Measurements from ENCODE around the gene PLEKHA6.

Gene PLEKHA6, protein sequence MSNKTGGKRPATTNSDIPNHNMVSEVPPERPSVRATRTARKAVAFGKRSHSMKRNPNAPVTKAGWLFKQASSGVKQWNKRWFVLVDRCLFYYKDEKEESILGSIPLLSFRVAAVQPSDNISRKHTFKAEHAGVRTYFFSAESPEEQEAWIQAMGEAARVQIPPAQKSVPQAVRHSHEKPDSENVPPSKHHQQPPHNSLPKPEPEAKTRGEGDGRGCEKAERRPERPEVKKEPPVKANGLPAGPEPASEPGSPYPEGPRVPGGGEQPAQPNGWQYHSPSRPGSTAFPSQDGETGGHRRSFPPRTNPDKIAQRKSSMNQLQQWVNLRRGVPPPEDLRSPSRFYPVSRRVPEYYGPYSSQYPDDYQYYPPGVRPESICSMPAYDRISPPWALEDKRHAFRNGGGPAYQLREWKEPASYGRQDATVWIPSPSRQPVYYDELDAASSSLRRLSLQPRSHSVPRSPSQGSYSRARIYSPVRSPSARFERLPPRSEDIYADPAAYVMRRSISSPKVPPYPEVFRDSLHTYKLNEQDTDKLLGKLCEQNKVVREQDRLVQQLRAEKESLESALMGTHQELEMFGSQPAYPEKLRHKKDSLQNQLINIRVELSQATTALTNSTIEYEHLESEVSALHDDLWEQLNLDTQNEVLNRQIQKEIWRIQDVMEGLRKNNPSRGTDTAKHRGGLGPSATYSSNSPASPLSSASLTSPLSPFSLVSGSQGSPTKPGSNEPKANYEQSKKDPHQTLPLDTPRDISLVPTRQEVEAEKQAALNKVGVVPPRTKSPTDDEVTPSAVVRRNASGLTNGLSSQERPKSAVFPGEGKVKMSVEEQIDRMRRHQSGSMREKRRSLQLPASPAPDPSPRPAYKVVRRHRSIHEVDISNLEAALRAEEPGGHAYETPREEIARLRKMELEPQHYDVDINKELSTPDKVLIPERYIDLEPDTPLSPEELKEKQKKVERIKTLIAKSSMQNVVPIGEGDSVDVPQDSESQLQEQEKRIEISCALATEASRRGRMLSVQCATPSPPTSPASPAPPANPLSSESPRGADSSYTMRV

DNA sequence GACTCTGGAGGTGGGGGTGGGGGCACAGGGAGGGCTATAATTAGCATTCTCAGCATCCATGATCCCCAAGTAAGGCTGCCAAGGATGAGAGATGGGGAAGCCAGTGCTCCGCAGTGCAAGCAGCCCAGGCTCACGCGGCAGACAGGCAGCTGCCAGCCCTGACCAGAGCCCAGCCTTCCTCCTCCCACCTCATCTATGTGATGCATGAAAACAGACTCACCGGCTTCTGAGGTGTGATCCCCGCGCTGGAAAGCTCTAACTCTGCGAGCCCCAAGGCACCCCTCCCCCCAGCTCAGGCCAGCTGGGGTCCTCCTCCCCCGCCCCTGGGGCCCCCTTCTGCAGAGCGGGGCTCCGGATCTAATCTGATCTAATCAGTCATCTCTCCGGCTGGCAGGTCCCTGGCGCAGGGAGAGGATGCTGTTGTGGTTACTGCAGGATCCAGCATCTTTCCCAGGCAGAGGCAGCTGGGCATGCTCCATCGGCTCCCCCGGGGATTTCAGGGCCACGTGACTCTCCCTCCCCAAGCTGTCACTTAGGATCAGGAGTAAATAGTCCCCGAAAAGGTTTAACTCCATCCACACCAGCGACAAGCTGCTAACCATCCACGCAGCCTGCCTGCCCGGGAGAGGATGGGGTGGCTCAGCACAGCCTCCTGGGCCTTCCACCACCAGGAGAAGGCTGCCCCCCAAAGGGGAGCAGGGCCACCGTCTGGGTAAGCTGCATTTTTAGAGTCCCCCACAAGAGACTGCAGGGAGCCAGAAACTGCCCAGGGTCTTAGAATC lies at the start of gene PLEKHA6:
Gene PLEKHA6 (minus strand): TSS at position 456 of the 782 bp plus-strand sequence. CDS start 86,202 bp downstream, outside the sequence.
- Histone ChIP-seq H3K9me3 (no peaks in the 10 kb centered on the region), H3K4me1 (peaks cover 75% of the 10 kb centered on the region), H3K27ac (peak within 1 kb of the TSS; percentile 29; the same call in 1 of the 2 replicates), H3K36me3 (no peaks in the 10 kb centered on the region), H3K4me3 (no peak within 1 kb of the TSS), H3K9ac (peak within 1 kb of the TSS; percentile 47; the same call in 1 of the 2 replicates), H3K4me2 (peak within 1 kb of the TSS; percentile 83), H3K27me3 (no peaks in the 10 kb centered on the region), H4K20me1 (no peaks in the 10 kb centered on the region)
- no peak for TF ChIP-seq Cebpa-rat (IDR thresholded peaks at IDR 0.05)

DNA sequence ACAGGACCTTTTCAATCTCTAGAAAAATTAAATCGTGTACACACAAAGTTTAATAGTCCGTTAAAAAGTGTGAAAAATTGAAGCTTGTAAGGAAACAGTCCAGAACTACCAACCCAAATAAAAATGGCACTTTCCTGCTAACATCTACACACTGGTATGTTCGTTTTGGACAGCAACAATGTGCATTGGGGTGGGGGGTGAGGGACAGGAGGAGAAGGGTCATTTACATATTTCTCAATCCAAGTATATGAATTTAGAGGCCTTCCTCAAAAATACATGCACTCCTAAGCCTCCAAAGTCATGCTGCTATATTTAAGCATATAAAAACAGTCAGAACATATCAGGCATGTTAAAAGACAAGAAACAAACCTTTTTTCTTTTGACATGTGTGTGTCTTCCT lies 49.4 kb upstream of the PLEKHA6 start:
- no peaks in the 10 kb centered on the region for H3K27me3 ChIP-seq
- H3K4me2 ChIP-seq, result peak overlapping the region; percentile 92
- H3K27ac ChIP-seq, result peak overlapping the region; percentile 98
- H3K9ac ChIP-seq, result peak overlapping the region; percentile 97
- no peaks in the 10 kb centered on the region for H3K9me3 ChIP-seq
- TF ChIP-seq Cebpa-rat (IDR thresholded peaks at IDR 0.05), result no peak
- H3K4me3 ChIP-seq, result peak overlapping the region; percentile 88
- H3K36me3 ChIP-seq, result peaks cover 21% of the 10 kb centered on the region
- peaks cover 73% of the 10 kb centered on the region for H4K20me1 ChIP-seq
- peaks cover 43% of the 10 kb centered on the region for H3K4me1 ChIP-seq

DNA sequence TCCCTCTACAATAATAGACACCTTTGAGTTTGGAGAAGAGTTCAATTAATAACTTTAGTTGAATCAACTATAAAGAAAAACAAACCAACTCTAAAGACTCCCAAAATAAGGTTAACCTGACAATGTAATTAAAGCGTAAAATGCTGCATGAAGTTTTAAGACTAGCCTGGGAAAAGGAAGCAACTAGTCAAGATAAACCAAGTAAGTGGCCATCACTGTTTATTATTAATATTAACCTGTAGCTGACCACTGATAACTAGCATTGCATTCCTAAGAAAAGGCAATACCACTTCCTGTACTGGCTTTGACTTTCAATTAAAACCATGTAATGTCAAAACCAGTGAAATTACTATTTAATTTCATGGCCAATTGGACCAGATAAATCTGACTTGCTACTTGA lies 48.9 kb upstream of the PLEKHA6 start:
- peak overlapping the region; percentile 97 for H3K9ac ChIP-seq
- TF ChIP-seq Cebpa-rat (IDR thresholded peaks at IDR 0.05), result no peak
- peak overlapping the region; percentile 92 for H3K4me2 ChIP-seq
- H3K4me3 ChIP-seq, result peak overlapping the region; percentile 88
- H3K27me3 ChIP-seq, result no peaks in the 10 kb centered on the region
- H3K9me3 ChIP-seq, result no peaks in the 10 kb centered on the region
- H4K20me1 ChIP-seq, result peaks cover 78% of the 10 kb centered on the region
- H3K27ac ChIP-seq, result peak overlapping the region; percentile 24; the same call in 1 of the 2 replicates
- H3K4me1 ChIP-seq, result peaks cover 37% of the 10 kb centered on the region
- peaks cover 26% of the 10 kb centered on the region for H3K36me3 ChIP-seq

DNA sequence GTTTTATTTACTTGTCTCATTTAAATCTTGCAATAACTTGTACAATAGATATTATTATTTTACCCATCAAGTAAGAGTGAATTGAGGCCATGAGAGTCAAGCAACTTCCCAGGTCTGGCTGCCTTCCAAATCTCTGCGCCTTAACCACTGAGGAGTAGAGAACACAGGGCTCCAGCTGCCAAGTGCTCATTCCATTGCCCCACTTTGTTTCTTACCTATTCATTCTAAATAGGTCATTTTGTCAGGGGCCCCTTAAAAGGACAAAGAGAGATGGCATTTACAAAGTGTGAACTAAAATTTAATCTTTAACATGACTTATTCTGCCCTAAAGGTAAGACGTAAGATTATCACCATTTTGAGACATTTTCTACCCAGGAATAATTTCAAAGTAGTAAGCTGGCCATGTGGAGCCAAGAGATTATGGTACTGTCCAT lies 48.4 kb upstream of the PLEKHA6 start:
- H4K20me1 ChIP-seq, result peaks cover 83% of the 10 kb centered on the region
- TF ChIP-seq Cebpa-rat (IDR thresholded peaks at IDR 0.05), result no peak
- peaks cover 32% of the 10 kb centered on the region for H3K4me1 ChIP-seq
- H3K4me2 ChIP-seq, result peak overlapping the region; percentile 92
- peaks cover 28% of the 10 kb centered on the region for H3K36me3 ChIP-seq
- peak overlapping the region; percentile 24; the same call in 1 of the 2 replicates for H3K27ac ChIP-seq
- no peaks in the 10 kb centered on the region for H3K9me3 ChIP-seq
- peak overlapping the region; percentile 97 for H3K9ac ChIP-seq
- H3K27me3 ChIP-seq, result no peaks in the 10 kb centered on the region
- H3K4me3 ChIP-seq, result peak overlapping the region; percentile 88

DNA sequence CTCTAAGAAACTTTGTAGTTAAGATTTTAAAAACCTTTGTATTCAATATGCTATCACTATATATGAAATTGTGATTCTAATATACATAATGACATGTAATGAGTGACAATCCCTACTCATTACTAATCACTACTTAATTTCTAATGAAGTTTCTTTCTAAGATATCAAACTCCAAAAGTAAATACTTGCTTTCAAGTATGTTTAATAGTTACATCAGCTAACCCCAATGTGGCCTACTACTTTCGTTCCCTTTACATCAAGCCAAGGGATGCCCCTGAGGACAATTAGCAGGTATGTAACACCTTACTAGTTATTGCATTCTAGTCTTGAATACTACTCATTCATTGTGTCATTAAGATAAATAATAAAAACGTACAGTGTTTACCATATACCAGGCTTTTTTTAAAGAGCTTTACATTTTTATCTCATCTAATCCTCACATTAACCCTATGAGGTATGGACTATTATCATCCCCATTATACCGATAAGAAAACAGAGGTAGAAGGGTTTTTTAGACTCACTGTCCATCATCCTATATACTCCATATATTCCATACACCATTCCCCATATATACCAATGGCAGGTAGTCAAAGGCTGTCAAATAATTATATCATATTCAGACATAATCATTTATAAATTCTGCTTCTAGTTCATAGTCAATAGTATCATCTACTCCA lies 47.7 kb upstream of the PLEKHA6 start:
- H3K36me3 ChIP-seq, result peaks cover 35% of the 10 kb centered on the region
- H3K27ac ChIP-seq, result no peak overlapping the region
- no peaks in the 10 kb centered on the region for H3K27me3 ChIP-seq
- TF ChIP-seq Cebpa-rat (IDR thresholded peaks at IDR 0.05), result no peak
- no peaks in the 10 kb centered on the region for H3K9me3 ChIP-seq
- H3K9ac ChIP-seq, result peak overlapping the region; percentile 97
- H3K4me3 ChIP-seq, result peak overlapping the region; percentile 88
- H3K4me1 ChIP-seq, result peaks cover 27% of the 10 kb centered on the region
- H3K4me2 ChIP-seq, result peak overlapping the region; percentile 92
- H4K20me1 ChIP-seq, result peaks cover 90% of the 10 kb centered on the region

DNA sequence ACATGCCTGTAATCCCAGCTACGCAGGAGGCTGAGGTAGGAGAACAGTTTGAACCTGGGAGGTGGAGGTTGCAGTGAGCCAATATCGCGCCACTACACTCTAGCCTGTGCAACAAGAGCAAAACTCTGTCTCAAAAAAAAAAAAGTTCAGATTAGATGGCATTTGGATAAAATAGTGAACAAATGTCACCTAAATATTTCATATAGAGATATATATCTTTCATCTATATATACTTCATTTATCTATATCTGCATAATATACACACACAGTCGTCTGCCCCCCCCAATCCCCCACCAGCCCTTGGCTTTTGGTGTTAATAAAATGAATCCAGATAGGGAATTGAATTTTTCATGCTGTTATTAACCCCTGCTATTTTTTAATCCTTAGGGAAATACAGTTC lies 46.9 kb upstream of the PLEKHA6 start:
- Histone ChIP-seq H3K4me3 (peak overlapping the region; percentile 88), H3K4me1 (peaks cover 22% of the 10 kb centered on the region), H3K36me3 (peaks cover 40% of the 10 kb centered on the region), H3K9me3 (no peaks in the 10 kb centered on the region), H3K27ac (no peak overlapping the region), H4K20me1 (peaks cover 98% of the 10 kb centered on the region), H3K9ac (peak overlapping the region; percentile 17; the same call in 1 of the 2 replicates), H3K27me3 (no peaks in the 10 kb centered on the region), H3K4me2 (peak overlapping the region; percentile 92)
- no peak for TF ChIP-seq Cebpa-rat (IDR thresholded peaks at IDR 0.05)

DNA sequence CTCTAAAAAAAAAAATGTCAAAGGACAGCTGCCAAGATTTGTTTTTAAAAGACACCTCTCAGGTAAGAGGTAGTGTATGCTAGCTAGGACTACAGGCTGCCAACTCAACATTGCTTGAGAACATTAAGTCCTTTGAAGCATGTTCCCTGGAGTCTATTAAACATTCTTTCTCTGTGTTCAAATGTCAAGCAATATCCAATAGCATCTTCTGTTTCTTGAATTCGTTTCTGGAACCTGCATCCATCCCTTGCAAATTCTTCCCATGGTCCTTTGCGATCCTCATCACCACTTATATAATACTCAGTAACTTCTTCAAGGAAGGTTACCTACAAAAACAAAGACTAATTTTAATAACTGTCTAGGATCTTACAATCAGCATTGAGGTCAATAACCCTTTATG lies 46.3 kb upstream of the PLEKHA6 start:
- TF ChIP-seq Cebpa-rat (IDR thresholded peaks at IDR 0.05), result no peak
- Histone ChIP-seq H3K9ac (no peak overlapping the region; the same call in 1 of the 2 replicates), H3K27me3 (no peaks in the 10 kb centered on the region), H3K27ac (no peak overlapping the region), H4K20me1 (peaks cover 100% of the 10 kb centered on the region), H3K4me1 (peaks cover 22% of the 10 kb centered on the region), H3K36me3 (peaks cover 45% of the 10 kb centered on the region), H3K4me3 (no peak overlapping the region; the same call in 1 of the 2 replicates), H3K4me2 (peak overlapping the region; percentile 92), H3K9me3 (no peaks in the 10 kb centered on the region)

DNA sequence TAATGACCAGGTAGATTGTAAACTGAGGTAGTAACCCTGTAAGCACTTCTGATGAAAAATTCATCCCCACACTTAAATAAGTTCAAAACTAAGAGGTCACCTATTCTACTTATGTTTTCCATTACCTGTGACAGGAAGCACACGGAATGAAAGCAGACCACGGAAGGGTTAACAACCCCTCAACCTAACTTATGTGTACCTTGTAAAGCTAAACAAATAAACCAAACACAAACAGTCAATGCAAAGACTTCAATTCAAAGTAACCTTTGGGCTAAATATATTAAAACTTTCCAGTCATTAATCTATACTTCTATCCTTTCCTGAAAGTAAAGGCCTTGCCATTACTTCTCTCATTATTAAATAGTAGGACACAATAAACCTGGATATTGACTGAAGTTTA lies 44.9 kb upstream of the PLEKHA6 start:
- no peak for TF ChIP-seq Cebpa-rat (IDR thresholded peaks at IDR 0.05)
- Histone ChIP-seq H3K9me3 (no peaks in the 10 kb centered on the region), H3K36me3 (peaks cover 59% of the 10 kb centered on the region), H4K20me1 (peaks cover 100% of the 10 kb centered on the region), H3K27me3 (no peaks in the 10 kb centered on the region), H3K9ac (no peak overlapping the region), H3K4me3 (no peak overlapping the region), H3K4me2 (no peak overlapping the region), H3K4me1 (peaks cover 22% of the 10 kb centered on the region), H3K27ac (no peak overlapping the region)

All from BLaER1 (cell line).